ENCODE results near the gene RIN3.

Gene RIN3

DNA sequence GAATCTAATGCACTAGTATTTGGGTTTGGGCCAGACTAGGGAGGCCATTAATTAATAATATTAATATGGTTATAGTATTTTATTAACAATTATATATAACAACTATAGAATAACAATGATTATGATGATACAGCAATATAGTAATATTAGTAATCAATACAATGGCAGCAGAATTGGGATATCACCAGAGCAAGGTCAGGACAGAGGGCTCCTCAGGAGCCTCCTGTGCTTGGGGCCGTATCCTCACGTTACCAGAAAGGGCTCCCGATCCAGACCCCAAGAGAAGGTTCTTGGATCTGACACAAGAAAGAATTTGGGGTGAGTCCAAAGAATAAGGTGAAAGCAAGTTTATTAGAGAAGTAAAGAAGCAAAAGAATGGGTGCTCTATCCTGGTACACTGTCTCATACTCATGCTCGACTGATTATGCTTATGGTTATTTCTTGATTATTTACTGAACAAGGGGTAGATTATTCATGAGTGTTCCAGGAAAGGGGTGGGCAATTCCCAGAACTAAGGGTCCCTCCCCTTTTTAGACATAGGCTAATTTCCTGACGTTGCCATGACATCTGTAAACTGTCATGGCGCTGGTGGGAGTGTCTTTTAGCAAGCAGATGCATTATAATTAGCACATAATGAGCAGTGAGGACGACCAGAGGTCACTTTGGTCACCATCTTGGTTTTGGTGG, 61.6 kb downstream of the RIN3 start:
- TF ChIP-seq CTCF (IDR thresholded peaks at IDR 0.05; ENCODE audit: low read depth, low read length) (no peak), MAX (IDR thresholded peaks at IDR 0.05; ENCODE audit: low read depth, low read length) (no peak), MYC (IDR thresholded peaks at IDR 0.05; ENCODE audit: low read depth, low read length) (no peak), POLR2A (IDR thresholded peaks at IDR 0.05; ENCODE audit: extremely low read depth, insufficient read length) (no peak)
- DNase-seq (ENCODE audit: low read depth), result no peak
- no peak overlapping the region for H3K4me3 ChIP-seq (ENCODE audit: low read depth, low read length)

- no peak overlapping the region for H3K4me3 ChIP-seq (ENCODE audit: low read depth, low read length)
- no peak for TF ChIP-seq POLR2A (IDR thresholded peaks at IDR 0.05; ENCODE audit: extremely low read depth, insufficient read length)
- TF ChIP-seq MAX (IDR thresholded peaks at IDR 0.05; ENCODE audit: low read depth, low read length), result no peak
- no peak for TF ChIP-seq CTCF (IDR thresholded peaks at IDR 0.05; ENCODE audit: low read depth, low read length)
- TF ChIP-seq MYC (IDR thresholded peaks at IDR 0.05; ENCODE audit: low read depth, low read length), result no peak
- DNase-seq (ENCODE audit: low read depth), result no peak
Observed at GRCh38 chr14:92575748-92576303, 62.2 kb downstream of the RIN3 start.

GRCh38 chr14:92577321-92577742, 63.8 kb downstream of the RIN3 start:
- no peak for DNase-seq (ENCODE audit: low read depth)
- no peak overlapping the region for H3K4me3 ChIP-seq (ENCODE audit: low read depth, low read length)
- TF ChIP-seq MYC (IDR thresholded peaks at IDR 0.05; ENCODE audit: low read depth, low read length), result no peak
- no peak for TF ChIP-seq POLR2A (IDR thresholded peaks at IDR 0.05; ENCODE audit: extremely low read depth, insufficient read length)
- no peak for TF ChIP-seq CTCF (IDR thresholded peaks at IDR 0.05; ENCODE audit: low read depth, low read length)
- TF ChIP-seq MAX (IDR thresholded peaks at IDR 0.05; ENCODE audit: low read depth, low read length), result no peak

- H3K4me3 ChIP-seq (ENCODE audit: low read depth, low read length), result no peak overlapping the region
- TF ChIP-seq CTCF (IDR thresholded peaks at IDR 0.05; ENCODE audit: low read depth, low read length), result no peak
- no peak for TF ChIP-seq POLR2A (IDR thresholded peaks at IDR 0.05; ENCODE audit: extremely low read depth, insufficient read length)
- no peak for TF ChIP-seq MYC (IDR thresholded peaks at IDR 0.05; ENCODE audit: low read depth, low read length)
- TF ChIP-seq MAX (IDR thresholded peaks at IDR 0.05; ENCODE audit: low read depth, low read length), result no peak
- DNase-seq (ENCODE audit: low read depth), result no peak
Observed at GRCh38 chr14:92578511-92578910, 64.9 kb downstream of the RIN3 start.

GRCh38 chr14:92579244-92579936, 65.8 kb downstream of the RIN3 start:
- TF ChIP-seq MAX (IDR thresholded peaks at IDR 0.05; ENCODE audit: low read depth, low read length) (no peak), POLR2A (IDR thresholded peaks at IDR 0.05; ENCODE audit: extremely low read depth, insufficient read length) (no peak), CTCF (IDR thresholded peaks at IDR 0.05; ENCODE audit: low read depth, low read length) (no peak), MYC (IDR thresholded peaks at IDR 0.05; ENCODE audit: low read depth, low read length) (no peak)
- no peak for DNase-seq (ENCODE audit: low read depth)
- no peak overlapping the region for H3K4me3 ChIP-seq (ENCODE audit: low read depth, low read length)

Data from NB4 (cell line).